GM12892 (cell line): ENCODE results near the gene DLGAP1.

Source experiments
- POLR2A ChIP-seq: IDR thresholded peaks from 2 replicates; pipeline ENCODE4 v1.6.1; 2011; ENCODE audit warnings: low read depth, low read length, control low read depth
- POLR2AphosphoS5 ChIP-seq: IDR thresholded peaks from 2 replicates; pipeline ENCODE4 v1.6.1; 2011; ENCODE audit warnings: low read depth, low read length, control low read depth

DNA sequence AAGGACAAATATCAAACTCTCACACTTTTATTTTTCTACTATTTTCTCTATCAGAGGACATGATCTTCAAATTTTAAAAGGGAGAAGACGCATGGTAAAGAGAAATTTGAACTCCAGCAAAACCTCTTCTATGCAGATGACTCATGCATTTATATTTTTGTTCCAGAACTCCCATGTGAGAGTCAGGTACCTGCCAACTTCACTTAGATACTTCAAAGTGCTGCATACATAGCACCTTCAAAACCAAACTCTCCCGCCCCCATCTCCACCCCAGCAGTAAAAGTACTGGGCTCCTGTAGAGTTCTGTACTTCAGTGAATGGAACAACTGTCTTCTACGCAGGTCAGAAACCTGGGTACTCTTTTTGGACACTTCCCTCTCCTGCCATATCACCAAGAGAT is 606.8 kb downstream of the DLGAP1 start:
- TF ChIP-seq POLR2A = no peak
- TF ChIP-seq POLR2AphosphoS5 = no peak
